GM10847 (cell line): ENCODE data around the gene CDH10.

Source experiments
- POLR2A ChIP-seq: IDR thresholded peaks from 2 replicates; pipeline ENCODE4 v1.6.1; 2011; ENCODE audit not compliant: insufficient read length; ENCODE audit errors: extremely low read depth

CDH10 gene

GRCh38 chr5:24644761-24645160, at the start of gene CDH10:
Gene CDH10, minus strand, starts transcription at chr5:24644978. Its CDS starts 51,488 bp downstream, at chr5:24593490.
- no peak for TF ChIP-seq POLR2A

GRCh38 chr5:24693609-24694008, 48.8 kb upstream of the CDH10 start:
- TF ChIP-seq POLR2A: no peak

- no peak for TF ChIP-seq POLR2A
Measured at GRCh38 chr5:24691074-24691473, 46.3 kb upstream of the CDH10 start.

DNA sequence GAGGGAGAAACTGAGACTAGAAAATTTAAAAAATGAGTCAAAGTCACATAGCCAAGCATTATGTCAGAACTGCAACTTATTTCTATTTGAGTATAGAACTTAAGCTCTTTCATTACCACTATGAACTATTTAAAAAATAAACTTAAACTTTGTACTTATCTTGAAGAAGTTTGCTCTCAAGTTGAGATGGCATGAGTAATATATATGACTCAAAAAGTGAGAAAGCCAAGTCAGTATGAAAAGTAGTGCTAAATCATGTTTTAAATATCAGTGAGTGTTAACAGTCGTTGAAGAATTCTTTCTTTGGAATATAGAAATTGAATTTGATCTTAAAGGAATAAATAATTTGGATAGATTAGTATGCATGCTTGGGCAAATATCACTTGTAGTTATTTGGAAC, 36.3 kb upstream of the CDH10 start:
- TF ChIP-seq POLR2A: no peak

- no peak for TF ChIP-seq POLR2A
Measured at GRCh38 chr5:24668050-24668449, 23.3 kb upstream of the CDH10 start.

DNA sequence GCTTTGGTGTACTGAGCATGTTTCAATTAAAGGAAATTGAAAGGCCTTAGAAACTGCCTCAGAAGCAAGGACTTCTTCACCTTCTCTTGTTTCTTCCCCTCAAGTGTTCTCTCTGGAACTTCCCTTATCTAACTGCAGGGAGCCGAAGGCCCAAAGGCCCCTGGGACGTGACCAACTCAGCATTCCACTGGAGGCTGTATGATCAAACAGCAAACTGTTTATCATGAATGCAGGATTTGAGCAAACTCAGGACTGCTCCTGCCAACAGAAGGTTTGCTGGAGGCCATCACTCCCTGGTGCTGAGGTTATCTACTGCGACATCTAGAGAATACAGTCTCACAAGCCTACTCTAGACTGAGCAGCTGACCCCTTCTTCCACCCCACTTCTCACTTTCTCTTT, 4.8 kb upstream of the CDH10 start:
- TF ChIP-seq POLR2A: no peak

GRCh38 chr5:24646915-24647314, 2.1 kb upstream of the CDH10 start:
- TF ChIP-seq POLR2A: no peak

GRCh38 chr5:24645483-24645882, 705 bp upstream of the CDH10 start:
- no peak for TF ChIP-seq POLR2A

GRCh38 chr5:24643880-24644279, 898 bp downstream of the CDH10 start:
- no peak for TF ChIP-seq POLR2A

GRCh38 chr5:24643156-24643555, 1.6 kb downstream of the CDH10 start:
- no peak for TF ChIP-seq POLR2A

DNA sequence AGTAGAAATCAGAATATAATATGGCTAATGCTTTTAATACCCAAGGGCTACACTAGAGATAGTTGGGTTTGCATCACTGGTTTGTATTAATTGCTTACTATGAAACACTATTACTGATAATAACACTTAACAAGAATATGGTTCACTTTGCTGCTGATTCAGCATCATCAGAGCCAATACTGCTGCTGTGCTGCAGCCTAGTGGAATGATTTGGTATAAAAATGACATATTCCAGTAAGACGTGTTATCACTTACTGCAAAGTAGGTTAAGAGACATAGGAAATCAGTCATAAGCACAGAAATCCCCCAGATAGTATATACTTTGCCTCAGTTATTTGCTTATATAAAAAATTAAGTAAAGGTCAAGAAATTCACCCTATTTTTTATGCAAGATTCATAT, 2.8 kb downstream of the CDH10 start:
- no peak for TF ChIP-seq POLR2A

DNA sequence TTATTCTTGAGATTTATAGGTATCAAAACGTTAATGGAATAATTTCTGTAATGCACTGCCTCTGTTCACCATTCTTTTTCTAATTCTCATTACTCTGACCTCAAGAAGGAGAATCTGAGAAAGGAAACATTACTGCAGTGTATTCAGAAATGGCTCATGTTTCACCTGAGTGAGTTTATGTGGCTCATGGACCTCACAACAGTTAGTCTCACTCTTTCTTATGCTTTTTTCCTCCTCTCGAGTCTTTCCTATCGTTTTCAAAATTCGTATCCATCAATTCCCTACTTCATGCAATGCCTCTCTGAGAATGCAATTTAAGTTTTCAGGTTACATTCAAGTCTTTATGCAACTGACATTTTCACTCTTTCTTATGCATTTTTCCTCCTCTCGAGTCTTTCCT, 9.6 kb downstream of the CDH10 start:
- no peak for TF ChIP-seq POLR2A

GRCh38 chr5:24633715-24634325, 11.0 kb downstream of the CDH10 start:
- no peak for TF ChIP-seq POLR2A

GRCh38 chr5:24632353-24632752, 12.4 kb downstream of the CDH10 start:
- TF ChIP-seq POLR2A: no peak

- TF ChIP-seq POLR2A: no peak
Measured at GRCh38 chr5:24630918-24631317, 13.9 kb downstream of the CDH10 start.

DNA sequence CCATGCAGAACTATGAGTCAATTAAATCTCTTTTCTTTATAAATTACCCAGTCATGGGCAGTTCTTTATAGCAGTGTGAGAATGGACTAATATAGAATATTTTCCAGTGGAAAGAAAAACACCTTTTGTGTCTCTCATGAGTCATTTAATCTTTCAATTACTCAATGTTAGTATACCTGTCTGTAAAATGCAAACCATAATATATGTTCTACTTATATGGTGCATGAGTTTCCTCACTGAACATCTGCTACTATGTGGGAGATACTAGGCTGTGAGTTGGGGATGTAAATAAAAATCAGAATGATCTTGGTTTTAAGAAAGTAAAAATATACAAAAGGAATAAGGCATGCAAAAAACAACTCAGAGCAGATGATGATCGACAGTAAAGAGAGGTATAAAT, 15.0 kb downstream of the CDH10 start:
- TF ChIP-seq POLR2A: no peak

DNA sequence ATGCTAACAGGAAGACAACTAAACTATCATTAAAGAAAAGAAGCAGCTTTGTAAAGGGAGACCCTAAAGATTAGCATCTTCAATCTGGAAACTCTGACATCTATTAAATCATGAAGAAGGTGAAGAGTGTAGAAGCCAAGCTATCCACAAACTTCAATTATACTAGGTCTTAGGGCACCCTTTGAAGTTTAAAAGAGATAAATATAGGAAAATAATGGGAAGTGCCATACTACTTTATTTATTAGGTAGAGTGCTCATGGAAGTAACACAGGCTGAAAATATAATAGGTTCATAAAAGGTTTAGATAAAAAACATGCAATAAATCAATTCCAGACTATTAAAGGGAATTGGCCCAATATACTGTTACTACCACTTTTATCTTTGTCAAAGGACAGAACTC, 19.9 kb downstream of the CDH10 start:
- no peak for TF ChIP-seq POLR2A

DNA sequence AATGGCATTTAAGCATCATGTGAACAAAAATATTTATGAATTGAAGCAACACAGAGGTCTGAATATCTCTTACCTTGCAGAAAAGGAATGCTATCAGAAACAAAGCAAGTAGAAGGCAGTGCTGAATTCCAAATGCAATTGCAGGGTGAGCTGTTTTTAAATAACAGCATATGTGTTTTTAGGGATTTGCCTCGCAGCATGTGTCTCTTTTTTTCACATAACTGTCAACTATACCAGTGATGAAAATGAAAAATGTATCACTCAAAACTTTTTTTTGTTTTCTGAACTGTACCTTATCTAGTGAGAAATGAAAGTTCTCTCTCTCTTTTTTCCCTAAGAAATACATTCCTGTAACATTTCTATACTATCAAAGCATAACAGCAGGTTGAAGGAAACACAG, 21.2 kb downstream of the CDH10 start:
- no peak for TF ChIP-seq POLR2A

GRCh38 chr5:24623031-24623430, 21.7 kb downstream of the CDH10 start:
- no peak for TF ChIP-seq POLR2A
